B cell (primary cell): ENCODE data around the gene IPO5. TPM values are rescaled to one million over a fixed set of nuclear protein-coding genes. Genes with fewer than 3 reads are reported as not detected.

ENCODE experiments used
- ATAC-seq: fragments of 200-7000 bp; cut with Tn5 transposase; one replicate; pipeline ENCODE4 v1.10.0; 2021; ENCODE audit warnings: low read depth, mild to moderate bottlenecking, moderate number of reproducible peaks, moderate library complexity
- CTCF ChIA-PET: fragments of 350-600 bp; sonication (Branson Sonifier 250); formaldehyde crosslinking; loops from one replicate; lab custom pipeline; 2021; ENCODE audit warnings: antibody characterized with exemption, inconsistent platforms; lab: Charles Lee
- POLR2A ChIA-PET: fragments of 350-600 bp; sonication (Branson Sonifier 250); formaldehyde crosslinking; loops from one replicate; lab custom pipeline; 2021; ENCODE audit warnings: antibody characterized with exemption; lab: Charles Lee
- DNase-seq: peaks from one replicate; pipeline ENCODE4 v3.0.0; 2013
- H2AFZ ChIP-seq: 2 replicates; pipeline ENCODE4 v1.6.1; 2012; ENCODE audit warnings: mild to moderate bottlenecking, low read depth, low read length; ENCODE audit not compliant: insufficient read depth, poor library complexity, severe bottlenecking
- H3K27ac ChIP-seq, 2 donors: 1 replicate in 1 of 2; 2 replicates in 1 of 2; pipeline ENCODE4 v1.5.1; 2012 to 2013; ENCODE audit warnings: low read length in 2 of 2, mild to moderate bottlenecking in 2 of 2, moderate library complexity in 1 of 2
- H3K27me3 ChIP-seq, 4 experiments: fragments of 200-600 bp in 1 of 4; sonication (generic) in 1 of 4; replicated peaks in 1 of 4; 1 replicate in 2 of 4; 2 replicates in 2 of 4; pipeline versions ENCODE4 v1.6.1 to v1.7.0; 2013 to 2016; ENCODE audit warnings: low read length in 3 of 4, mild to moderate bottlenecking in 2 of 4, mixed read lengths in 1 of 4, moderate library complexity in 1 of 4; ENCODE audit not compliant: insufficient read depth in 4 of 4, control insufficient read depth in 3 of 4; ENCODE audit errors: control extremely low read depth in 1 of 4
- H3K36me3 ChIP-seq, 2 experiments: replicated peaks in 1 of 2; 1 replicate in 1 of 2; 2 replicates in 1 of 2; pipeline versions ENCODE4 v1.6.1 to v1.7.1; 2013; ENCODE audit warnings: low read length in 1 of 2; ENCODE audit not compliant: insufficient read depth in 2 of 2, control insufficient read depth in 1 of 2; ENCODE audit errors: control extremely low read depth in 1 of 2, extremely low read depth in 1 of 2
- H3K4me1 ChIP-seq, 2 donors: fragments of 200-600 bp in 1 of 2; sonication (generic) in 1 of 2; 1 replicate in 1 of 2; 2 replicates in 1 of 2; pipeline versions ENCODE4 v1.5.1 to v1.6.1; 2013 to 2017; ENCODE audit warnings: low read length in 2 of 2; ENCODE audit not compliant: control insufficient read depth in 2 of 2, insufficient read depth in 2 of 2
- H3K4me2 ChIP-seq: replicated peaks from 2 replicates; pipeline ENCODE3; 2012; ENCODE audit warnings: mild to moderate bottlenecking, low read depth, low read length; ENCODE audit not compliant: poor library complexity, severe bottlenecking
- H3K4me3 ChIP-seq, 5 experiments: fragments of 200-600 bp in 1 of 5; sonication (generic) in 1 of 5; 1 replicate in 3 of 5; 2 replicates in 2 of 5; pipeline versions ENCODE4 v1.5.1 to v1.7.0; 2011 to 2016; ENCODE audit warnings: low read length in 4 of 5, mild to moderate bottlenecking in 4 of 5, low read depth in 2 of 5, control low read depth in 1 of 5, moderate library complexity in 1 of 5; ENCODE audit not compliant: insufficient read depth in 1 of 5; ENCODE audit errors: control extremely low read depth in 1 of 5, extremely low read depth in 1 of 5
- H3K79me2 ChIP-seq: fragments of 200-600 bp; sonication (generic); one replicate; pipeline ENCODE4 v1.6.0; 2016; ENCODE audit warnings: low read length; ENCODE audit not compliant: control insufficient read depth, insufficient read depth
- H3K9ac ChIP-seq: fragments of 200-600 bp; sonication (generic); 2 replicates; pipeline ENCODE4 v1.6.1; 2017; ENCODE audit warnings: mild to moderate bottlenecking, low read length, moderate library complexity
- H3K9me3 ChIP-seq, 3 donors: one replicate each; pipeline versions ENCODE4 v1.6.1 to v1.7.1; 2013; ENCODE audit warnings: low read length in 2 of 3; ENCODE audit not compliant: control insufficient read depth in 2 of 3, insufficient read depth in 1 of 3; ENCODE audit errors: control extremely low read depth in 1 of 3
- H4K20me1 ChIP-seq: 2 replicates; pipeline ENCODE4 v1.6.0; 2012; ENCODE audit warnings: mild to moderate bottlenecking, low read length; ENCODE audit not compliant: insufficient read depth, control insufficient read depth, poor library complexity, severe bottlenecking
- H3K27ac Mint-ChIP-seq: one replicate; pipeline ENCODE4 v1.8.0; 2021; ENCODE audit warnings: mixed read lengths
- H3K27me3 Mint-ChIP-seq: one replicate; pipeline ENCODE4 v1.8.0; 2021; ENCODE audit warnings: mixed read lengths
- H3K4me1 Mint-ChIP-seq: one replicate; pipeline ENCODE4 v1.8.0; 2021; ENCODE audit warnings: mixed read lengths
- H3K4me3 Mint-ChIP-seq: one replicate; pipeline ENCODE4 v1.8.0; 2021; ENCODE audit warnings: mixed read lengths
- H3K9me3 Mint-ChIP-seq: one replicate; pipeline ENCODE4 v1.8.0; 2022; ENCODE audit warnings: mixed read lengths; ENCODE audit not compliant: insufficient read depth
- CTCF ChIP-seq: fragments of 200-600 bp; IDR thresholded peaks from one replicate; pipeline ENCODE4 v1.8.0; 2022; ENCODE audit warnings: antibody characterized with exemption, mild to moderate bottlenecking
- EZH2 ChIP-seq: IDR thresholded peaks from 2 replicates; pipeline ENCODE4 v1.6.1; 2012; ENCODE audit warnings: borderline replicate concordance, low read depth, mild to moderate bottlenecking, moderate library complexity, low read length; ENCODE audit not compliant: insufficient read depth, poor library complexity, severe bottlenecking
- WGBS: methylation state at CpG from one replicate; pipeline ENCODE4 v1.1.5; 2013; ENCODE audit warnings: missing lambda C conversion rate; ENCODE audit not compliant: insufficient coverage; 5-methylcytosine and 5-hydroxymethylcytosine counted together
- intact Hi-C: fragments of 100-400 bp; cut with micrococcal nuclease; formaldehyde crosslinking; loops from one replicate; pipeline ENCODE4 v1.10.0; 2022
- polyA plus RNA-seq: library from polyadenylated mRNA; depleted of rRNA; stranded (reverse); fragments of >200 nt; gene quantifications from 2 replicates; pipeline ENCODE4 v1.2.3, GENCODE V29; 2012
- total RNA-seq, 2 donors: library from RNA; stranded (reverse); fragments of 120-200 nt in 1 of 2; gene quantifications; 1 replicate in 1 of 2; 2 replicates in 1 of 2; pipeline versions ENCODE4 v1.2.3 to v1.2.4, GENCODE V29; 2013 to 2022

Gene IPO5
- total and polyA plus RNA-seq, 2 donors (not counting 1 experiment from before 2014, with no cell fraction given): 25.9 to 76.4 TPM

GRCh38 chr13:97928301-97928700 is 25.2 kb upstream of the IPO5 start:
- Histone ChIP-seq H3K4me2 (no peak overlapping the region), H3K4me3 (no peak overlapping the region), H3K27me3 (no peaks in the 10 kb centered on the region), H3K9me3 (peaks cover 0 to 1% (median 0%) of the 10 kb centered on the region in 3 donors), H2AFZ (no peak overlapping the region), H3K36me3 (no peaks in the 10 kb centered on the region), H3K9ac (no peak overlapping the region), H3K79me2 (no peaks in the 10 kb centered on the region), H4K20me1 (no peaks in the 10 kb centered on the region), H3K27ac (no peak overlapping the region), H3K4me1 (no peaks in the 10 kb centered on the region)
- no peak for ATAC-seq
- no peak overlapping the region for H3K27ac Mint-ChIP-seq
- no peak for DNase-seq
- ChIA-PET CTCF (no interaction called here), POLR2A (no interaction called here)
- no peaks in the 10 kb centered on the region for H3K9me3 Mint-ChIP-seq
- peaks cover 4% of the 10 kb centered on the region for H3K27me3 Mint-ChIP-seq
- TF ChIP-seq CTCF (no peak), EZH2 (no peak)
- intact Hi-C loops: no loop called here
- H3K4me1 Mint-ChIP-seq: no peaks in the 10 kb centered on the region
- WGBS: 33% methylated on average over 1 of the region's 1 CpG
- H3K4me3 Mint-ChIP-seq: no peak overlapping the region

- POLR2A ChIA-PET: no interaction called here
- Histone ChIP-seq H3K4me3 (no peak overlapping the region), H3K4me1 (no peaks in the 10 kb centered on the region), H3K79me2 (no peaks in the 10 kb centered on the region), H3K36me3 (no peaks in the 10 kb centered on the region), H3K27me3 (peaks cover 0 to 2% (median 0%) of the 10 kb centered on the region in 4 experiments), H3K4me2 (no peak overlapping the region), H2AFZ (no peak overlapping the region), H3K9me3 (peaks cover 0 to 1% (median 0%) of the 10 kb centered on the region in 3 donors), H4K20me1 (no peaks in the 10 kb centered on the region), H3K27ac (no peak overlapping the region), H3K9ac (no peak overlapping the region)
- Mint-ChIP-seq H3K27me3 (peaks cover 16% of the 10 kb centered on the region), H3K4me3 (no peak overlapping the region), H3K4me1 (no peaks in the 10 kb centered on the region), H3K9me3 (no peaks in the 10 kb centered on the region), H3K27ac (no peak overlapping the region)
- 85% methylated on average over 4 of the region's 5 CpGs for WGBS
- ATAC-seq: no peak
- CTCF ChIA-PET: no interaction called here
- TF ChIP-seq CTCF (no peak), EZH2 (no peak)
- no peak for DNase-seq
- intact Hi-C loops: no loop called here
Measured at GRCh38 chr13:97932036-97932435, 21.4 kb upstream of the IPO5 start.
